ENCODE results near the gene EIPR1.
"Not testable (repeated sequence)": the region's sequence is repeated elsewhere in the genome, so short reads cannot be mapped to it uniquely, and the experiment has no call there.

The EIPR1 gene

GRCh38 chr2:3200420-3200939 is 177.1 kb downstream of the EIPR1 start:
- in situ Hi-C loops (cut with MboI; ENCODE audit: low sequenced_read_pairs) = no loop called here

GRCh38 chr2:3199627-3200345 is 177.8 kb downstream of the EIPR1 start:
- in situ Hi-C loops (cut with MboI; ENCODE audit: low sequenced_read_pairs) = no loop called here

- in situ Hi-C loops (cut with MboI; ENCODE audit: low sequenced_read_pairs) = not testable (repeated sequence)
These were observed 178.9 kb downstream of the EIPR1 start for GRCh38 chr2:3198671-3199192.

- in situ Hi-C loops (cut with MboI; ENCODE audit: low sequenced_read_pairs) = no loop called here
These were observed 179.5 kb downstream of the EIPR1 start for GRCh38 chr2:3198119-3198518.

GRCh38 chr2:3197308-3197707 is 180.3 kb downstream of the EIPR1 start:
- in situ Hi-C loops (cut with MboI; ENCODE audit: low sequenced_read_pairs) = no loop called here

GRCh38 chr2:3196716-3197115 is 180.9 kb downstream of the EIPR1 start:
- in situ Hi-C loops (cut with MboI; ENCODE audit: low sequenced_read_pairs) = no loop called here

GRCh38 chr2:3195641-3196476 is 181.8 kb downstream of the EIPR1 start:
- in situ Hi-C loops (cut with MboI; ENCODE audit: low sequenced_read_pairs) = no loop called here

- in situ Hi-C loops (cut with MboI; ENCODE audit: low sequenced_read_pairs) = no loop called here
These were observed 182.8 kb downstream of the EIPR1 start for GRCh38 chr2:3194828-3195227.

- in situ Hi-C loops (cut with MboI; ENCODE audit: low sequenced_read_pairs) = no loop called here
These were observed 183.9 kb downstream of the EIPR1 start for GRCh38 chr2:3193443-3194330.

GRCh38 chr2:3192920-3193319 is 184.7 kb downstream of the EIPR1 start:
- in situ Hi-C loops (cut with MboI; ENCODE audit: low sequenced_read_pairs) = no loop called here

GRCh38 chr2:3192281-3192818 is 185.3 kb downstream of the EIPR1 start:
- in situ Hi-C loops (cut with MboI; ENCODE audit: low sequenced_read_pairs) = no loop called here

- in situ Hi-C loops (cut with MboI; ENCODE audit: low sequenced_read_pairs) = no loop called here
These were observed 187.7 kb downstream of the EIPR1 start for GRCh38 chr2:3189961-3190360.

GRCh38 chr2:3189076-3189591 is 188.5 kb downstream of the EIPR1 start:
- in situ Hi-C loops (cut with MboI; ENCODE audit: low sequenced_read_pairs) = no loop called here

GRCh38 chr2:3188405-3188946 is 189.1 kb downstream of the EIPR1 start:
- in situ Hi-C loops (cut with MboI; ENCODE audit: low sequenced_read_pairs) = no loop called here

- in situ Hi-C loops (cut with MboI; ENCODE audit: low sequenced_read_pairs) = no loop called here
These were observed 190.2 kb downstream of the EIPR1 start for GRCh38 chr2:3187467-3187866.

GRCh38 chr2:3186766-3187165 is 190.9 kb downstream of the EIPR1 start:
- in situ Hi-C loops (cut with MboI; ENCODE audit: low sequenced_read_pairs) = no loop called here

GRCh38 chr2:3185910-3186309 is 191.7 kb downstream of the EIPR1 start:
- in situ Hi-C loops (cut with MboI; ENCODE audit: low sequenced_read_pairs) = no loop called here

- in situ Hi-C loops (cut with MboI; ENCODE audit: low sequenced_read_pairs) = no loop called here
These were observed 192.4 kb downstream of the EIPR1 start for GRCh38 chr2:3185256-3185655.

GRCh38 chr2:3184167-3184566 is 193.5 kb downstream of the EIPR1 start:
- in situ Hi-C loops (cut with MboI; ENCODE audit: low sequenced_read_pairs) = no loop called here

GRCh38 chr2:3183766-3184165 is 193.9 kb downstream of the EIPR1 start:
- in situ Hi-C loops (cut with MboI; ENCODE audit: low sequenced_read_pairs) = no loop called here
